WI38 (cell line): ENCODE measurements around the gene TCOF1.

Source experiments
- H3K4me3 ChIP-seq: 2 replicates; pipeline ENCODE4 v1.5.1; 2011; ENCODE audit warnings: low read depth, mild to moderate bottlenecking, control low read depth, low read length
- TF ChIP-seq, protein P1 (sequence below): IDR thresholded peaks from 2 replicates; pipeline ENCODE4 v1.5.1; 2012; ENCODE audit warnings: low read depth, mild to moderate bottlenecking, control low read depth, low read length

TCOF1 gene

DNA sequence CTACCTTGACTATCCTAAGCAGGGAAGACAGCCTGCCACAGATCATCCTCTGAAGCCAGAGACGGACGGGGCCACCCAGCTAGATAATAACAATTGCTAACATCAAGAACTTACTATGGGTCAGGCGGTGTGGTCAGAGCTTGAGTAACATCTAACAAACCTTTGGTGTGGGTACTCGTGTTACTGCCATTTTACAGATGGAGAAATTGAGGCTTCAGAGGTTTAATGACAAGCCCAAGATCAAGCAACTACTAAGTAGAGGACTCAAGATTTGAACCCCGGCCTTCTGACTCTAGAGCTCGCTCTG lies 38.1 kb upstream of the TCOF1 start:
- TF ChIP-seq, protein P1, sequence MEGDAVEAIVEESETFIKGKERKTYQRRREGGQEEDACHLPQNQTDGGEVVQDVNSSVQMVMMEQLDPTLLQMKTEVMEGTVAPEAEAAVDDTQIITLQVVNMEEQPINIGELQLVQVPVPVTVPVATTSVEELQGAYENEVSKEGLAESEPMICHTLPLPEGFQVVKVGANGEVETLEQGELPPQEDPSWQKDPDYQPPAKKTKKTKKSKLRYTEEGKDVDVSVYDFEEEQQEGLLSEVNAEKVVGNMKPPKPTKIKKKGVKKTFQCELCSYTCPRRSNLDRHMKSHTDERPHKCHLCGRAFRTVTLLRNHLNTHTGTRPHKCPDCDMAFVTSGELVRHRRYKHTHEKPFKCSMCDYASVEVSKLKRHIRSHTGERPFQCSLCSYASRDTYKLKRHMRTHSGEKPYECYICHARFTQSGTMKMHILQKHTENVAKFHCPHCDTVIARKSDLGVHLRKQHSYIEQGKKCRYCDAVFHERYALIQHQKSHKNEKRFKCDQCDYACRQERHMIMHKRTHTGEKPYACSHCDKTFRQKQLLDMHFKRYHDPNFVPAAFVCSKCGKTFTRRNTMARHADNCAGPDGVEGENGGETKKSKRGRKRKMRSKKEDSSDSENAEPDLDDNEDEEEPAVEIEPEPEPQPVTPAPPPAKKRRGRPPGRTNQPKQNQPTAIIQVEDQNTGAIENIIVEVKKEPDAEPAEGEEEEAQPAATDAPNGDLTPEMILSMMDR: no peak
- no peak overlapping the region for H3K4me3 ChIP-seq

DNA sequence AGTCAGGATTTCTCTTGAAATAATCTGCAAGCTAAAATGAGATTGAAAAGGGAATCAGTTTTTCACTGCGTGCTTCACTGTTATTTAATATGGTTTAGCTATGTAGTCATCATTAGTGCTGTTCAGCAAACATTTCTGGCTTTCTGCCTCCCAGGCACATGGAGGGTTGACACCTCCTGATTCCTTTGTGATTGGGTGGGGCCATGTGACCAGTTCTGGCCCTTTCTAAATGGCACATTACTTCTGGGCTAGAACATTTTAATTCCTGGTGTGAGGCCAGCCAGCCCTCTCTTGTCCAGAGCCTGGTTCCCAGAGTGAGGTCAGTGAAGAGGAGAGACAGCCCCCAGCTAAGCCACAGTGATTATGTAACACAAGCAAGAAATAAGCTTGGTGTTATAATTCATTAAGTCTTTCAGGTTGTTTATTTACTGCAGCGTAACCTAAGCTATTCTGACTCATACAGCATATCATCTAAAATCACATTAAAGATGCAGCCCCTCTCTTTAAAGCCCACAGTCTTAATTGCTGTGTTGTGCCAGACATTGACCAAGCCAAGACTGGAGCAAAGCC lies 37.4 kb upstream of the TCOF1 start:
- TF ChIP-seq, protein P1: no peak
- H3K4me3 ChIP-seq: no peak overlapping the region

DNA sequence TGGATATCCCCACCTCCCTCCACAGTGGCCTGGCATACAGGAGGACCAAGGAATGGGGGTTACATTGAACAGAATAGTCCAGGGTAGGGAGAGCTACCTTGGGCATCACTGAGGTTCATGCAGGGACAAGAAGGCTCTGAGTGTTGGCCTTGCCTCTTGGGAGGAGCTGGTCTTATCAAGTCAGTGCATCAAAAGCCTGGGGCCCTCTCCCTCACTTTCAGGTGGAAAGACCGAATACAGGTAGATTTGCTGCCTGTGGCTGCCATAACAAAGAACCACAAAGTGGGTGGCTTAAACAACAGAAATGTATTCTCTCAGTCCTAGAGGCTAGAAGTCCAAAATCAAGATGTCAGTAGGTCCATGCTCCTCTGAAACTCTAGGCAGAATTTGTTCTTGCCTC lies 36.3 kb upstream of the TCOF1 start:
- TF ChIP-seq, protein P1: no peak

DNA sequence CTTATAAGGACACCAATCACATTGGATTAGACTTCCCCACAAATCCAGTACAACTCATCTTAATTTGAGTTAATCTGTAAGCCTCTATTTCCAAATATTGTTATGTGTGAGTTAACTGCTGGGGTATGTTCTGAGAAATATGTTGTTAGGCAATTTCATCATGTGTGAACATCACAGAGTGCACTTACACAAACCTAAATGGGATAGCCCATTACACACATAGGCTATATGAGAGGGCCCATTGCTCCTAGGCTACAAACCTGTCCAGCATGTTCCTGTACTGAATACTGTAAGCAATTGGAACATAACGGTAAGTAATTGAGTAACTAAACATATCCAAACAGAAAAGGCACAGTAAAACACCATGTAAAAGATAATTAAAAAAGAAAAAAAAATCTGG lies 35.7 kb upstream of the TCOF1 start:
- H3K4me3 ChIP-seq: no peak overlapping the region
- TF ChIP-seq, protein P1: no peak

More for the DNA sequence above, 36.3 kb upstream of the TCOF1 start:
- H3K4me3 ChIP-seq: no peak overlapping the region

DNA sequence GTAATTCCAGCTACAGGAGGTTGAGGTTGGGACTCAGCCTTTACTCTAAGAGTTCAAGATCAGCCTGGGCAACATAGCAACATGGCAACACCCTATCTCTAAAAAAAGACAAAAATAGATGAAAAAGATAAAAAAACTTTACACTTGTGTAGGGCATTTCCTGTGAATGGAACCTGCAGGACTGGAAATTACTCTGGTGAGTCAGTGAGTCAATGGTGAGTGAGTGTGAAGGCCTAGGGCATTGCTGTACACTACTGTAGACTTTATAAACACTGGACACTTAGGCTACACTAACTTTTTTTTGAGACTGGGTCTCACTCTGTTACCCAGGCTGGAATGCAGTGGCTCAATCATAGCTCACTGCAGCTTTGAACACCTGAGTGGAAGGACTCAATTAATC lies 35.3 kb upstream of the TCOF1 start:
- TF ChIP-seq, protein P1: no peak

DNA sequence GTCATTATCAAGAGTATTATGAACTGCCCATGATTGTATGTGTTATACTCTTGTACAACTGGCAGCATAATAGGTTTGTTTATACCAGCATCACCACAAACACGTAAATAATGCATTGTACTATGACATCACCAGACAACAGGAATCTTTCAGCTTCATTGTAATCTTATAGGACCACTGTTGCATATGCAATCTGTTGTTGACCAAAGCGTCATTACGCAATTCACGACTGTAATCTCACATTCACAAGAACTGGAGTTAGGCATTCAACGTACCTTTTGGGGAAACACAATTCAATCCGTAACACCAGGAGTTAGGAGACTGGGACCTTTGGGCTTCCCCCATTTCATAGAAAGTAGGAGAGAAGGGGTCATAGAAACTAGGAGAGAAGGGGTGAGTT lies 34.4 kb upstream of the TCOF1 start:
- TF ChIP-seq, protein P1: no peak
- H3K4me3 ChIP-seq: no peak overlapping the region

More for the DNA sequence above, 35.3 kb upstream of the TCOF1 start:
- no peak overlapping the region for H3K4me3 ChIP-seq

DNA sequence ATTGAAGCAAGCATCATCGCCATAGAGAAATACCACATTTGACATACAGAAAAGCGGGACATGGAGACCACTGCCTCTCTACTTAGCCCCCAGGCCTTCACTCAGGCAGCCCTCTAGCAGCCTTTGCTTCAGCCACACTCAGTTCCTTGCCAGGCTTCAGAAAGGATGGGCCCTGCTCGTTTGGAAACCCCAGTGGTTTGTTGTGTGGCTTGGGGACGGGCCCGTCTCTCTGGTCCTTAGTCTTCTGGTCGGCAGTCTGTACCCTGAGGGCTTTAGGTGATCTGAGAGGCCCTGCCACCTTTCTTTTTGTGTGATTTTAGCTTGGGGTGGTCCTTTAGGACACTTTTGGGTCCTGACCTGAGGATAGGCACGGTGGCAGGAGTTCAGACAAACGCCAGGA lies 33.7 kb upstream of the TCOF1 start:
- no peak overlapping the region for H3K4me3 ChIP-seq
- TF ChIP-seq, protein P1: no peak
